ENCODE data around the gene C1orf167.

GRCh38 chr1:11730429-11730891 is 31.5 kb upstream of the C1orf167 start:
- no peak for TF ChIP-seq CTCF (IDR thresholded peaks at IDR 0.05)
- TF ChIP-seq EZH2 (IDR thresholded peaks at IDR 0.05): no peak
